H1 (cell line): ENCODE data around the gene CIZ1. TPM values are rescaled to one million over a fixed set of nuclear protein-coding genes. Genes with fewer than 3 reads are reported as not detected.

ENCODE experiments used
- CTCF ChIA-PET: fragments of 300-600 bp; sonication (Branson Sonifier 250); formaldehyde crosslinking; loops from one replicate; lab custom pipeline; 2021; ENCODE audit not compliant: partially characterized antibody; lab: Charles Lee
- POLR2A ChIA-PET: fragments of 300-600 bp; sonication (Branson Sonifier 250); formaldehyde crosslinking; loops from one replicate; lab custom pipeline; 2021; ENCODE audit warnings: inconsistent platforms; ENCODE audit not compliant: partially characterized antibody; lab: Charles Lee
- DNase-seq, 2 experiments: peaks; one replicate each; pipeline versions ENCODE4 v3.0.0 to v3.0.0-alpha.2; 2010 to 2022; ENCODE audit warnings: low spot score in 2 of 2, low read depth in 1 of 2, mixed read lengths in 1 of 2
- FAIRE-seq: peaks from 2 replicates; lab custom pipeline; 2011; peaks lifted over from hg19 to GRCh38; lab: Jason Lieb, UNC
- H2AFZ ChIP-seq: 2 replicates; pipeline ENCODE4 v1.8.1; 2012; ENCODE audit warnings: low read length, inconsistent platforms
- H2AK5ac ChIP-seq: 2 replicates; pipeline ENCODE4 v1.6.1; 2013; ENCODE audit warnings: low read depth, low read length
- H2BK120ac ChIP-seq: replicated peaks from 2 replicates; pipeline ENCODE3; 2013; ENCODE audit warnings: low read depth, low read length, inconsistent platforms
- H2BK12ac ChIP-seq: 2 replicates; pipeline ENCODE4 v1.6.1; 2013; ENCODE audit warnings: low read depth, low read length
- H2BK15ac ChIP-seq: 2 replicates; pipeline ENCODE4 v1.6.1; 2013; ENCODE audit warnings: low read length
- H2BK20ac ChIP-seq: 2 replicates; pipeline ENCODE4 v1.6.1; 2013; ENCODE audit warnings: low read length
- H2BK5ac ChIP-seq: 2 replicates; pipeline ENCODE4 v1.6.1; 2013; ENCODE audit warnings: low read depth, low read length
- H3K14ac ChIP-seq: 2 replicates; pipeline ENCODE4 v1.6.1; 2013; ENCODE audit warnings: inconsistent platforms; ENCODE audit not compliant: insufficient read length
- H3K18ac ChIP-seq: 2 replicates; pipeline ENCODE4 v1.6.1; 2013; ENCODE audit warnings: low read length; ENCODE audit errors: extremely low read depth
- H3K23ac ChIP-seq: 2 replicates; pipeline ENCODE4 v1.6.1; 2013; ENCODE audit warnings: inconsistent platforms; ENCODE audit not compliant: insufficient read length
- H3K23me2 ChIP-seq: 2 replicates; pipeline ENCODE4 v1.6.1; 2013; ENCODE audit warnings: low read depth, low read length
- H3K27ac ChIP-seq: 2 replicates; pipeline ENCODE4 v1.6.1; 2011; ENCODE audit warnings: low read depth, low read length, inconsistent platforms
- H3K27me3 ChIP-seq, 4 experiments: replicated peaks in 1 of 4; 1 replicate in 1 of 4; 2 replicates in 3 of 4; pipeline versions ENCODE4 v1.6.1 to v1.8.1; 2011 to 2013; ENCODE audit warnings: low read length in 3 of 4, mild to moderate bottlenecking in 3 of 4, inconsistent platforms in 2 of 4, mixed read lengths in 2 of 4, moderate library complexity in 1 of 4; ENCODE audit not compliant: control insufficient read depth in 3 of 4, insufficient read depth in 3 of 4; ENCODE audit errors: extremely low read depth in 1 of 4
- H3K36me3 ChIP-seq, 4 experiments: 2 replicates each; pipeline versions ENCODE4 v1.6.1 to v1.8.1; 2011 to 2013; ENCODE audit warnings: mild to moderate bottlenecking in 4 of 4, low read length in 3 of 4, moderate library complexity in 2 of 4, control low read depth in 1 of 4, inconsistent platforms in 1 of 4; ENCODE audit not compliant: insufficient read depth in 4 of 4, control insufficient read depth in 2 of 4
- H3K4ac ChIP-seq: replicated peaks from 2 replicates; pipeline ENCODE3; 2013; ENCODE audit warnings: low read length, low read depth, mixed read lengths, inconsistent platforms; ENCODE audit not compliant: insufficient read length
- H3K4me1 ChIP-seq, 4 experiments: replicated peaks in 1 of 4; 1 replicate in 1 of 4; 2 replicates in 3 of 4; pipeline versions ENCODE4 v1.6.1 to v1.8.1; 2011 to 2013; ENCODE audit warnings: low read length in 3 of 4, inconsistent platforms in 2 of 4, mixed read lengths in 1 of 4; ENCODE audit not compliant: insufficient read depth in 4 of 4, control insufficient read depth in 3 of 4
- H3K4me2 ChIP-seq, 2 experiments: 2 replicates each; pipeline versions ENCODE4 v1.6.1 to v1.8.1; 2011 to 2013; ENCODE audit warnings: low read depth in 2 of 2, low read length in 2 of 2, control low read depth in 1 of 2, inconsistent platforms in 1 of 2, mild to moderate bottlenecking in 1 of 2; ENCODE audit not compliant: insufficient read depth in 1 of 2
- H3K4me3 ChIP-seq, 4 experiments: fragments of 200-600, 300-600 bp in 1 of 4; sonication (generic), shearing (Covaris generic), sonication (Bioruptor Twin) in 1 of 4; 2 replicates each; pipeline versions ENCODE4 v1.5.1 to v1.8.1; 2011 to 2016; ENCODE audit warnings: low read length in 4 of 4, low read depth in 3 of 4, control low read depth in 2 of 4, inconsistent platforms in 2 of 4, mild to moderate bottlenecking in 2 of 4, mixed read lengths in 1 of 4, moderate library complexity in 1 of 4; ENCODE audit not compliant: insufficient read depth in 2 of 4; ENCODE audit errors: extremely low read depth in 1 of 4
- H3K56ac ChIP-seq: replicated peaks from 2 replicates; pipeline ENCODE3; 2013; ENCODE audit warnings: low read depth, mild to moderate bottlenecking, mixed read lengths, low read length, inconsistent platforms; ENCODE audit not compliant: insufficient read length
- H3K79me1 ChIP-seq: 2 replicates; pipeline ENCODE4 v1.6.1; 2013; ENCODE audit warnings: low read depth, low read length, control low read depth
- H3K79me2 ChIP-seq, 2 experiments: 2 replicates each; pipeline versions ENCODE4 v1.6.1 to v1.8.1; 2012 to 2013; ENCODE audit warnings: low read length in 2 of 2, mild to moderate bottlenecking in 2 of 2, inconsistent platforms in 1 of 2; ENCODE audit not compliant: insufficient read depth in 2 of 2, control insufficient read depth in 1 of 2
- H3K9ac ChIP-seq, 4 experiments: replicated peaks in 1 of 4; 1 replicate in 1 of 4; 2 replicates in 3 of 4; pipeline versions ENCODE4 v1.6.1 to v1.8.1; 2011 to 2013; ENCODE audit warnings: low read depth in 3 of 4, low read length in 3 of 4, control low read depth in 2 of 4, mild to moderate bottlenecking in 2 of 4, moderate library complexity in 2 of 4, inconsistent platforms in 1 of 4; ENCODE audit errors: extremely low read depth in 1 of 4
- H3K9me3 ChIP-seq, 2 experiments: 2 replicates each; pipeline versions ENCODE4 v1.6.1 to v1.8.1; 2012 to 2013; ENCODE audit warnings: mild to moderate bottlenecking in 2 of 2, moderate library complexity in 2 of 2, control low read depth in 1 of 2, inconsistent platforms in 1 of 2, low read depth in 1 of 2, low read length in 1 of 2, mixed read lengths in 1 of 2; ENCODE audit not compliant: insufficient read depth in 2 of 2
- H4K20me1 ChIP-seq, 2 experiments: replicated peaks in 1 of 2; 2 replicates each; pipeline versions ENCODE3 to v1.8.1; 2011 to 2013; ENCODE audit warnings: inconsistent platforms in 2 of 2, low read length in 2 of 2, mild to moderate bottlenecking in 1 of 2; ENCODE audit not compliant: insufficient read depth in 2 of 2, control insufficient read depth in 1 of 2
- H4K5ac ChIP-seq: 2 replicates; pipeline ENCODE4 v1.6.1; 2013; ENCODE audit warnings: low read length, low read depth, mixed read lengths, inconsistent platforms; ENCODE audit not compliant: insufficient read length
- H4K8ac ChIP-seq: 2 replicates; pipeline ENCODE4 v1.8.0; 2013; ENCODE audit warnings: mild to moderate bottlenecking, moderate library complexity, low read length, inconsistent platforms; ENCODE audit not compliant: insufficient read depth; ENCODE audit errors: extremely low read depth
- H4K91ac ChIP-seq: replicated peaks from 2 replicates; pipeline ENCODE3; 2013; ENCODE audit warnings: low read length, mixed read lengths, inconsistent platforms; ENCODE audit not compliant: insufficient read length
- WGBS, 2 experiments: shearing (Covaris generic) in 1 of 2; methylation state at CpG; one replicate each; pipeline versions ENCODE4 v1.1.6 to v1.1.7; 2013 to 2015; ENCODE audit warnings: low lambda C conversion rate in 2 of 2, mixed read lengths in 2 of 2, inconsistent platforms in 1 of 2, low coverage in 1 of 2, missing lambda C conversion rate in 1 of 2; ENCODE audit not compliant: insufficient replicate concordance in 2 of 2, insufficient coverage in 1 of 2, insufficient read length in 1 of 2; ENCODE audit errors: extremely low coverage in 1 of 2, missing lambda C conversion rate in 1 of 2; 5-methylcytosine and 5-hydroxymethylcytosine counted together
- polyA plus RNA-seq, 7 experiments: library from polyadenylated mRNA; depleted of rRNA in 3 of 7; stranded (reverse) in 5 of 7; unstranded in 2 of 7; fragments of >200 nt in 5 of 7; fragments of 200-250 nt in 2 of 7; gene quantifications; 1 replicate in 5 of 7; 2 replicates in 1 of 7; 4 replicates in 1 of 7; pipeline versions ENCODE4 v1.2.1 to v1.2.3, GENCODE V29; 2011 to 2013; ENCODE audit warnings: missing spikeins in 2 of 7, mixed read lengths in 2 of 7
- total RNA-seq: library from RNA; stranded (reverse); fragmentation: NEBNext Ultra II Directional; extraction: Animal tissue kit (Norgen Biotek cat#: 25700); gene quantifications from 2 replicates; pipeline ENCODE4 v1.2.1, GENCODE V29; 2021

CIZ1 gene
- total and polyA plus RNA-seq, 2 of the 8 experiments (the other 6 are each of a cell fraction or from before 2014, with no cell fraction given) = 66.0 to 107 TPM

DNA sequence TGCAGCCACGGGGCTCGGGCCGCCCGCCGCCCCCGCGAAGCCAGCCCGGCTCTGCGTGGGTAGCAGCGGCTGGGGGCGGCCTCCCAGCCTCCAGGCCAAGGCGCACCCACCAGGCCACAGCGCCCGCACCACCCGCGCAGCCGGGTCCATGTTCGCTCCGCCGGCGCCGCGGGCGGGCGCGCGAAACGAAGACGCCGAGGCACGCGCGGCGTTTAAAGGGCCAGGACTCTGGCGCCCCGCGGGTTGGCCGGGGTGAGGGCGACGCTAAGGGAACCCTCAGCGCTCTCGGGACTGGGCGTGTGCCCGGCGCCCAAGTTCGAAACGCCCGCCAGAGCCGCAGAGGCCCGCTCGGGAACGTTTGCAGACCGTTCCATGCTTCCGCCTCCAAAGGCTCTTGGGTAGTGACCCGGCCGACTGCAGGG lies 63.8 kb downstream of the CIZ1 start, which contains the start of gene PTGES2:
TSS of gene PTGES2 (minus strand) at position 162 of the 422 bp plus-strand sequence. CDS start at position 150, 12 bp downstream.
- CTCF ChIA-PET = interaction anchor here (2.2 to 9.9 kb wide), 3 partner anchors 10 to 24 kb away, joined by 11 to 74 read pairs (median 18); partner anchors contain the start of gene LCN2
- DNase-seq (peak in 1 of 2 experiments; percentile 80), FAIRE-seq (no peak)

More for the DNA sequence above, 63.8 kb downstream of the CIZ1 start, which contains the start of gene PTGES2:
- POLR2A ChIA-PET = interaction anchor here (0.5 to 4.2 kb wide), 4 partner anchors 13 to 471 kb away, joined by 3 to 21 read pairs (median 8); partner anchors contain the start of gene BBLN
- H3K79me2 ChIP-seq = peaks cover 0 to 20% of the 10 kb centered on the region in 2 experiments; a peak in 1 of 4 replicates
- H3K18ac ChIP-seq = peak within 1 kb of the TSS; percentile 98
- H3K4me1 ChIP-seq = peaks cover 0 to 6% (median 3%) of the 10 kb centered on the region in 4 experiments; a peak in 4 of 7 replicates
- peak within 1 kb of the TSS; percentile 90 for H2BK120ac ChIP-seq
- H4K91ac ChIP-seq = peak within 1 kb of the TSS; percentile 97
- H2BK15ac ChIP-seq = 0 out of 2 replicates have a peak within 1 kb of the TSS, but pooled peaks have one; percentile 92
- H3K36me3 ChIP-seq = peaks cover 2 to 12% (median 7%) of the 10 kb centered on the region in 4 experiments; a peak in 4 of 8 replicates
- H3K23me2 ChIP-seq = peaks cover 6% of the 10 kb centered on the region; the same call in 1 of the 2 replicates
- no peak within 1 kb of the TSS for H2BK20ac ChIP-seq
- H4K8ac ChIP-seq = peak within 1 kb of the TSS; percentile 99
- H3K79me1 ChIP-seq = peaks cover 4% of the 10 kb centered on the region; the same call in 1 of the 2 replicates
- peak within 1 kb of the TSS; percentile 85 for H3K4ac ChIP-seq
- peak within 1 kb of the TSS; percentile 79; the same call in 1 of the 2 replicates for H2AFZ ChIP-seq
- peak within 1 kb of the TSS; percentile 95 for H3K27ac ChIP-seq
- peak within 1 kb of the TSS; percentile 86 to 96 (median 89) for H3K4me3 ChIP-seq
- no peak within 1 kb of the TSS; the same call in 1 of the 2 replicates for H2BK12ac ChIP-seq
- WGBS, 2 experiments = 2% methylated on average over 32 of the region's 56 CpGs; no CpG with 5 or more reads in 1 of the 2 experiments
- peaks cover 0 to 4% of the 10 kb centered on the region in 2 experiments; a peak in 1 of 4 replicates for H3K9me3 ChIP-seq
- no peak within 1 kb of the TSS for H3K23ac ChIP-seq
- no peak within 1 kb of the TSS for H2AK5ac ChIP-seq
- H3K27me3 ChIP-seq = peaks cover 0 to 8% (median 7%) of the 10 kb centered on the region in 4 experiments; a peak in 5 of 7 replicates
- no peak within 1 kb of the TSS for H3K14ac ChIP-seq
- H2BK5ac ChIP-seq = peak within 1 kb of the TSS; percentile 88
- peaks cover 0 to 13% of the 10 kb centered on the region in 2 experiments for H4K20me1 ChIP-seq
- H4K5ac ChIP-seq = peak within 1 kb of the TSS; percentile 96
- peak within 1 kb of the TSS; percentile 82 to 91 for H3K4me2 ChIP-seq
- H3K56ac ChIP-seq = peak within 1 kb of the TSS; percentile 97
- H3K9ac ChIP-seq = peak within 1 kb of the TSS; percentile 69 to 85 (median 80)
